Keratinocyte (primary cell): ENCODE data around the gene RIMKLA.

ENCODE experiments used
- EZH2 ChIP-seq: IDR thresholded peaks from one replicate; pipeline ENCODE4 v1.6.1; 2012; ENCODE audit warnings: inconsistent platforms, mild to moderate bottlenecking, low read length, moderate library complexity
- TF ChIP-seq, protein P1 (sequence below), 3 experiments: IDR thresholded peaks in 1 of 3; conservative IDR thresholded peaks in 1 of 3; optimal IDR thresholded peaks in 1 of 3; 2 replicates in 2 of 3; 3 replicates in 1 of 3; pipeline versions ENCODE3 to v1.5.1; 2011; ENCODE audit warnings: low read length in 3 of 3, mild to moderate bottlenecking in 3 of 3, moderate library complexity in 2 of 3, control low read depth in 1 of 3, inconsistent platforms in 1 of 3; ENCODE audit not compliant: insufficient read depth in 2 of 3; ENCODE audit errors: extremely low read depth in 1 of 3

DNA sequence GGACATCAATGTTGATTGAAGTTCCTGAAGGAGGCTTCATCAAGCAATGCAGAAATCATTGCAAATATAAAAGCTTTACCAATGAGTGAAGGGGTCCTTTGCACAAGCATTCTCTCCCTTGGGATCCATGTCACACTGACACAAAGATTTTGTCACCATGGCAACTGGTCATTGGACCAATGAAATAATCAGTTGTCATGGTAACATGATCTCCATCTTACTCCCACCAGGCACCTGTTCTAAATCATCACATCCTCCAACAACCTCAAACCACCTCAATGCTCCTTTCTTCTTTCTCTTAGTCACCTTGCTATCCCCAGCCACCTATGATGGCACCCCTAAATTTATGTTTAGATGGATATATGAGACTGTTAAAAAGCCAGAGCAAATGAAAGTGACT is 32.1 kb upstream of the RIMKLA start:
- TF ChIP-seq, protein P1, sequence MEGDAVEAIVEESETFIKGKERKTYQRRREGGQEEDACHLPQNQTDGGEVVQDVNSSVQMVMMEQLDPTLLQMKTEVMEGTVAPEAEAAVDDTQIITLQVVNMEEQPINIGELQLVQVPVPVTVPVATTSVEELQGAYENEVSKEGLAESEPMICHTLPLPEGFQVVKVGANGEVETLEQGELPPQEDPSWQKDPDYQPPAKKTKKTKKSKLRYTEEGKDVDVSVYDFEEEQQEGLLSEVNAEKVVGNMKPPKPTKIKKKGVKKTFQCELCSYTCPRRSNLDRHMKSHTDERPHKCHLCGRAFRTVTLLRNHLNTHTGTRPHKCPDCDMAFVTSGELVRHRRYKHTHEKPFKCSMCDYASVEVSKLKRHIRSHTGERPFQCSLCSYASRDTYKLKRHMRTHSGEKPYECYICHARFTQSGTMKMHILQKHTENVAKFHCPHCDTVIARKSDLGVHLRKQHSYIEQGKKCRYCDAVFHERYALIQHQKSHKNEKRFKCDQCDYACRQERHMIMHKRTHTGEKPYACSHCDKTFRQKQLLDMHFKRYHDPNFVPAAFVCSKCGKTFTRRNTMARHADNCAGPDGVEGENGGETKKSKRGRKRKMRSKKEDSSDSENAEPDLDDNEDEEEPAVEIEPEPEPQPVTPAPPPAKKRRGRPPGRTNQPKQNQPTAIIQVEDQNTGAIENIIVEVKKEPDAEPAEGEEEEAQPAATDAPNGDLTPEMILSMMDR (optimal IDR thresholded peaks at IDR 0.05 in 1 of 3, IDR thresholded peaks at IDR 0.05 in 1 of 3, conservative IDR thresholded peaks at IDR 0.05 in 1 of 3; ENCODE audit: extremely low read depth in 1 of 3, insufficient read depth in 2 of 3, low read length in 3 of 3): no peak
- no peak for TF ChIP-seq EZH2
